Measurements from ENCODE around the gene SOX12.

- TF ChIP-seq POLR2AphosphoS5 (IDR thresholded peaks at IDR 0.05; ENCODE audit: low read depth, low read length) (no peak), MEF2A (IDR thresholded peaks at IDR 0.05; ENCODE audit: borderline replicate concordance, low read depth) (no peak), CTCF (IDR thresholded peaks at IDR 0.05) (no peak)
Observed at GRCh38 chr20:278181-278580, 47.2 kb upstream of the SOX12 start.

Measured in SK-N-SH (cell line).